GM13976 (cell line): Measurements from ENCODE around the gene NBEAL2.

Experiments
- DNase-seq: peaks from one replicate; pipeline ENCODE4 v3.0.0; 2012; ENCODE audit warnings: low spot score
- in situ Hi-C: fragments of 300-500 bp; cut with MboI; formaldehyde crosslinking; loops from one replicate; pipeline ENCODE4 v1.12.0; 2022; ENCODE audit warnings: low sequenced_read_pairs, mixed read lengths, inconsistent platforms; ENCODE audit not compliant: unreplicated experiment
- TF ChIP-seq, protein P1 (sequence below): IDR thresholded peaks from 2 replicates; pipeline ENCODE4 v1.5.1; 2012; ENCODE audit warnings: borderline replicate concordance, mild to moderate bottlenecking; ENCODE audit not compliant: insufficient read depth; ENCODE audit errors: extremely low read depth, missing control alignments, control extremely low read depth

Gene NBEAL2

DNA sequence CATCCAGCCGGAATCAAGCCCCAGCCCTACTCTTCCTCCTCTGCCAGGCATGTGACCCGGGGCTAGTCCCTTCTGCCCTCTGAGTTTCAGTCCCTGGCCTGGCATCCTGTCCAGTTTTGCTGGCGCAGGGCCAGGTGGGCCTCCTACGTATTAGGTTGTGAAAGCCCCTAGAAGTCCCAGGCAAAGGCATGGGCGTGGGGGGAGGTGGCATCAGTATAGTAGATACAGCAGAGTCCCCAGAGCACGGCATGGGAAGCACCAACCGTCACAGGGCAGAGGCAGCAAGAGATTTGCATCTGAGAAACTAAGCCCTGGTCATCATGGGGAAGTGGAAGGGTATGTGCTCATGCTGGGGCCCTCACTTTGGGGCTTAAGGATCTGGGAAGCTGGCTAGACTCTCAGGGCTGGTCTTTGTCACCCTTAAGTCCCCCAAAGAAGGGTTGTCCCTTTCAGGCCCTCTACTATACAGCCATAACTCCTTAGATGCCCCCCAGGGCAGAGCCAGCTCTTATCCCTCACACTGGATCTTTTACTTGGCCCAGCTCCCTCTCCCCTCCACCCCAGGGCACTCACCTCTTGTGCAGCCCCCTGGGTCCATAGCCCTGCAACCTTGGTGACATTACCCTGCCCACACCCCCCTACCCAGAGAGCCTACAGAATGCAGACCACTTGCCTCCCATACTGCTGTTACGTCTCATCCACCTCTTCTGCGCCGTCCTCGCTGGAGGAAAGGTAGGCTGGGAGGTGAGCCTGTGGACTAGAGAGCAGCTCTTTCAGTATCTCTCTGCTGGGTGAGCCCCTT lies 11.3 kb downstream of the NBEAL2 start:
- in situ Hi-C loops, result no loop called here
- no peak for DNase-seq
- TF ChIP-seq, protein P1, sequence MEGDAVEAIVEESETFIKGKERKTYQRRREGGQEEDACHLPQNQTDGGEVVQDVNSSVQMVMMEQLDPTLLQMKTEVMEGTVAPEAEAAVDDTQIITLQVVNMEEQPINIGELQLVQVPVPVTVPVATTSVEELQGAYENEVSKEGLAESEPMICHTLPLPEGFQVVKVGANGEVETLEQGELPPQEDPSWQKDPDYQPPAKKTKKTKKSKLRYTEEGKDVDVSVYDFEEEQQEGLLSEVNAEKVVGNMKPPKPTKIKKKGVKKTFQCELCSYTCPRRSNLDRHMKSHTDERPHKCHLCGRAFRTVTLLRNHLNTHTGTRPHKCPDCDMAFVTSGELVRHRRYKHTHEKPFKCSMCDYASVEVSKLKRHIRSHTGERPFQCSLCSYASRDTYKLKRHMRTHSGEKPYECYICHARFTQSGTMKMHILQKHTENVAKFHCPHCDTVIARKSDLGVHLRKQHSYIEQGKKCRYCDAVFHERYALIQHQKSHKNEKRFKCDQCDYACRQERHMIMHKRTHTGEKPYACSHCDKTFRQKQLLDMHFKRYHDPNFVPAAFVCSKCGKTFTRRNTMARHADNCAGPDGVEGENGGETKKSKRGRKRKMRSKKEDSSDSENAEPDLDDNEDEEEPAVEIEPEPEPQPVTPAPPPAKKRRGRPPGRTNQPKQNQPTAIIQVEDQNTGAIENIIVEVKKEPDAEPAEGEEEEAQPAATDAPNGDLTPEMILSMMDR, result no peak

DNA sequence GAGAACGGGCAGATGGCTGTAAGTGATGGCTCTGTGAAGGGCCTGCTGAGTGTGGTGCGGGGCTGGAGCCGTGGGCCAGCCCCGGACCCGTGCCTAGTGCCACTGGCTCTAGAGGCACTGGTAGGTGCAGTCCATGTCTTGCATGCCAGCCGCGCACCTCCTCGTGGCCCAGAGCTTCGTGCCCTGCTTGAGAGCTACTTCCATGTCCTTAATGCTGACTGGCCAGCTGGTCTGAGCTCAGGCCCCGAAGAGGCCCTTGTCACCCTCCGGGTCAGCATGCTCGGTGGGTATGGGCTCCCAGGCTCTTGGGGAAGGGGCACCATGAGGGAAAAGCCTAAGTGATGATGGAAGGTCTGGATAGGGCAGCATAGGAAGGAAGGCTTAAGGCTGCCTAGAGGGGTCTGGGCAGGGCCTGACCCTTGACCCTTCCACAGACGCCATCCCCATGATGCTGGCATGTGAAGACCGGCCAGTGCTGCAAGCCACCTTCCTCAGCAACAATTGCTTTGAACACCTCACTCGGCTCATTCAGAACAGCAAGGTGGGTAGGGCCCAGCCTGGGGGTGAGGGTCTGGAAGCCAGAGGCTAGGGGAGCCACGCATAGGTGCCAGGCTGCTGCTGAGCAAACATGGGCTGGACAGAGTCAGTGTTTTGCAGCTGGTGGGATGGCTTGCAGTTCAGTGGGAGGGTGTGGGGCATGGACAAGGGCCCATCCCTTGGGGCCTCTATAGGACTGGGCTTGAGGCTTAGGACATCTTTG lies 12.1 kb downstream of the NBEAL2 start:
- in situ Hi-C loops, result no loop called here
- DNase-seq, result no peak
- TF ChIP-seq, protein P1, result no peak

GRCh38 chr3:46992231-46992630 lies 12.8 kb downstream of the NBEAL2 start:
- in situ Hi-C loops, result no loop called here
- no peak for DNase-seq

DNA sequence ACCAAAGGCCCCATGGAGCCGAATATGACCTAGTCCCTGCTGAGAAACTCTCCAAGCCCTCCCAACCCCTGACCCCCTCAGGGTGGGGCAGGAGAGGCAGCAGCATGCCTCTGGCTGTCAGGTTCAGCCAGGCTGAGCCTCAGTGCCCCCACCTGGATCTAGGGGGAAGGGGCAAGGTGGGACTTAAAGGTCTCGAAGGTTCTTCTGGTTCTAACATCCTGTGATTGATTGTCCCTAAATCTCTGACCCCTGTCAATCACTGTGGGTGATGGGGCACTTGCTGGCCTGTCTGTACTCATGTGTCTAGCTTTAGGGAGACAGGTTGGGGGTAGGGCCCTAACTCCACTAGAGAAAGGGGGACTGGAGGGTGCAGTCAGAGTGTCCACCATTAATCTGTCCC lies 13.8 kb downstream of the NBEAL2 start:
- in situ Hi-C loops, result no loop called here
- DNase-seq, result no peak
- TF ChIP-seq, protein P1, result no peak

More at GRCh38 chr3:46992231-46992630, 12.8 kb downstream of the NBEAL2 start:
- TF ChIP-seq, protein P1, result no peak

- TF ChIP-seq, protein P1, result no peak
- in situ Hi-C loops, result no loop called here
- no peak for DNase-seq
Measured at GRCh38 chr3:46993986-46994385, 14.5 kb downstream of the NBEAL2 start.

GRCh38 chr3:46994801-46995731 lies 15.6 kb downstream of the NBEAL2 start:
- no peak for DNase-seq
- TF ChIP-seq, protein P1, result no peak
- in situ Hi-C loops, result no loop called here
